Measurements from ENCODE around the gene CLIC4.

The CLIC4 gene

GRCh38 chr1:24859063-24860010 is 114.1 kb downstream of the CLIC4 start:
- no peak for DNase-seq (ENCODE audit: low read depth)

- no peak for DNase-seq (ENCODE audit: low read depth)
Observed at GRCh38 chr1:24860841-24861240, 115.6 kb downstream of the CLIC4 start.

GRCh38 chr1:24861821-24862727 is 116.8 kb downstream of the CLIC4 start:
- no peak for DNase-seq (ENCODE audit: low read depth)

GRCh38 chr1:24862775-24863483 is 117.7 kb downstream of the CLIC4 start:
- no peak for DNase-seq (ENCODE audit: low read depth)

- no peak for DNase-seq (ENCODE audit: low read depth)
Observed at GRCh38 chr1:24864370-24864777, 119.1 kb downstream of the CLIC4 start.

GRCh38 chr1:24865168-24865567 is 119.9 kb downstream of the CLIC4 start:
- no peak for DNase-seq (ENCODE audit: low read depth)

GRCh38 chr1:24865587-24865986 is 120.3 kb downstream of the CLIC4 start:
- no peak for DNase-seq (ENCODE audit: low read depth)

- DNase-seq (ENCODE audit: low read depth) = no peak
Observed at GRCh38 chr1:24866211-24867083, 121.2 kb downstream of the CLIC4 start.

GRCh38 chr1:24867084-24867870 is 122.0 kb downstream of the CLIC4 start:
- DNase-seq (ENCODE audit: low read depth) = no peak

GRCh38 chr1:24868016-24868875 is 123.0 kb downstream of the CLIC4 start:
- no peak for DNase-seq (ENCODE audit: low read depth)

- DNase-seq (ENCODE audit: low read depth) = no peak
Observed at GRCh38 chr1:24870551-24871195, 125.4 kb downstream of the CLIC4 start.

- no peak for DNase-seq (ENCODE audit: low read depth)
Observed at GRCh38 chr1:24871306-24871901, 126.2 kb downstream of the CLIC4 start.

GRCh38 chr1:24872061-24872850 is 127.0 kb downstream of the CLIC4 start:
- no peak for DNase-seq (ENCODE audit: low read depth)

- DNase-seq (ENCODE audit: low read depth) = no peak
Observed at GRCh38 chr1:24873148-24873547, 127.9 kb downstream of the CLIC4 start.

GRCh38 chr1:24874056-24874455 is 128.8 kb downstream of the CLIC4 start:
- DNase-seq (ENCODE audit: low read depth) = no peak

GRCh38 chr1:24874611-24875234 is 129.5 kb downstream of the CLIC4 start:
- no peak for DNase-seq (ENCODE audit: low read depth)

GRCh38 chr1:24875257-24875656 is 130.0 kb downstream of the CLIC4 start:
- DNase-seq (ENCODE audit: low read depth) = no peak
